ENCODE measurements around the gene THAP5.

THAP5 gene

GRCh38 chr7:108569381-108570145, at the start of gene THAP5, which contains the start of gene DNAJB9:
Gene THAP5, minus strand, starts transcription at chr7:108569706. Its CDS starts 137 bp downstream, at chr7:108569569.
Gene DNAJB9, plus strand, starts transcription at chr7:108569874. Its CDS starts 1,853 bp downstream, at chr7:108571727.
- peak; percentile 99 for DNase-seq (ENCODE audit: low read depth, low spot score)

GRCh38 chr7:108618056-108618455, 48.5 kb upstream of the THAP5 start:
- DNase-seq (ENCODE audit: low read depth, low spot score) = no peak

- DNase-seq (ENCODE audit: low read depth, low spot score) = no peak
Measured at GRCh38 chr7:108614896-108615295, 45.4 kb upstream of the THAP5 start.

- DNase-seq (ENCODE audit: low read depth, low spot score) = no peak
Measured at GRCh38 chr7:108613949-108614381, 44.5 kb upstream of the THAP5 start.

- no peak for DNase-seq (ENCODE audit: low read depth, low spot score)
Measured at GRCh38 chr7:108613147-108613948, 43.8 kb upstream of the THAP5 start.

- DNase-seq (ENCODE audit: low read depth, low spot score) = no peak
Measured at GRCh38 chr7:108611268-108611667, 41.8 kb upstream of the THAP5 start.

GRCh38 chr7:108609643-108610042, 40.1 kb upstream of the THAP5 start:
- no peak for DNase-seq (ENCODE audit: low read depth, low spot score)

- DNase-seq (ENCODE audit: low read depth, low spot score) = no peak
Measured at GRCh38 chr7:108605559-108606201, 36.2 kb upstream of the THAP5 start.

- no peak for DNase-seq (ENCODE audit: low read depth, low spot score)
Measured at GRCh38 chr7:108604307-108605077, 35.0 kb upstream of the THAP5 start.

GRCh38 chr7:108603656-108604306, 34.3 kb upstream of the THAP5 start:
- no peak for DNase-seq (ENCODE audit: low read depth, low spot score)

- no peak for DNase-seq (ENCODE audit: low read depth, low spot score)
Measured at GRCh38 chr7:108600399-108600798, 30.9 kb upstream of the THAP5 start.

- DNase-seq (ENCODE audit: low read depth, low spot score) = no peak
Measured at GRCh38 chr7:108598914-108599580, 29.5 kb upstream of the THAP5 start.

GRCh38 chr7:108598153-108598552, 28.6 kb upstream of the THAP5 start:
- DNase-seq (ENCODE audit: low read depth, low spot score) = no peak

GRCh38 chr7:108596560-108596959, 27.1 kb upstream of the THAP5 start:
- DNase-seq (ENCODE audit: low read depth, low spot score) = no peak

- DNase-seq (ENCODE audit: low read depth, low spot score) = no peak
Measured at GRCh38 chr7:108592646-108593201, 23.2 kb upstream of the THAP5 start.

- DNase-seq (ENCODE audit: low read depth, low spot score) = no peak
Measured at GRCh38 chr7:108590606-108591005, 21.1 kb upstream of the THAP5 start.

GRCh38 chr7:108589874-108590273, 20.4 kb upstream of the THAP5 start:
- DNase-seq (ENCODE audit: low read depth, low spot score) = no peak

- no peak for DNase-seq (ENCODE audit: low read depth, low spot score)
Measured at GRCh38 chr7:108589199-108589598, 19.7 kb upstream of the THAP5 start.

GRCh38 chr7:108586274-108586710, 16.8 kb upstream of the THAP5 start:
- DNase-seq (ENCODE audit: low read depth, low spot score) = no peak

- no peak for DNase-seq (ENCODE audit: low read depth, low spot score)
Measured at GRCh38 chr7:108585843-108586242, 16.3 kb upstream of the THAP5 start.

Data from activated naive CD8-positive, alpha-beta T cell treated with anti-CD3 and anti-CD28 coated beads, Interleukin-2, amount 50 U/mL, for 16 hours (primary cell).